HCT116 (cell line): ENCODE data around the gene SH3BP4. TPM values are rescaled to one million over a fixed set of nuclear protein-coding genes. Genes with fewer than 3 reads are reported as not detected.

Experiments
- ATAC-seq: fragments of 200-7000 bp; cut with Tn5 transposase; 2 replicates; pipeline ENCODE4 v1.9.1; 2020; ENCODE audit warnings: mild to moderate bottlenecking, moderate library complexity
- BruUV-seq: library from RNA; stranded (reverse); fragments of 400-500 nt; replicated peaks from 2 replicates; lab custom pipeline; 2021; lab: Mats Ljungman, UMichigan
- CTCF ChIA-PET: fragments of 300-600 bp; sonication (Branson Sonifier 250); formaldehyde crosslinking; loops from one replicate; lab custom pipeline; 2021; ENCODE audit warnings: antibody characterized with exemption; lab: Charles Lee
- POLR2A ChIA-PET: fragments of 300-600, 350-600 bp; sonication (Branson Sonifier 250); formaldehyde crosslinking; loops from one replicate; lab custom pipeline; 2021; ENCODE audit warnings: antibody characterized with exemption; lab: Charles Lee
- RAD21 ChIA-PET, 2 experiments: fragments of 300-600 bp; sonication (Branson Sonifier 250); formaldehyde crosslinking; loops; one replicate each; lab custom pipeline; 2023; ENCODE audit warnings: low total read pairs in 2 of 2; ENCODE audit not compliant: uncharacterized antibody in 2 of 2, unreplicated experiment in 2 of 2, low non-redundant PET in 1 of 2; lab: Charles Lee
- DNase-seq: peaks from one replicate; pipeline ENCODE4 v3.0.0-alpha.2; 2010; ENCODE audit warnings: low read depth, low spot score
- H2AFZ ChIP-seq: fragments of 200-600 bp; shearing (Covaris generic), sonication (generic); 2 replicates; pipeline ENCODE4 v1.6.1; 2017; ENCODE audit warnings: low read depth, mixed run types, mixed read lengths, antibody characterized with exemption, low read length; ENCODE audit not compliant: poor library complexity, severe bottlenecking
- H3K27ac ChIP-seq: 2 replicates; pipeline ENCODE4 v1.5.1; 2012; ENCODE audit warnings: low read depth, low read length
- H3K27me3 ChIP-seq: fragments of 200-600 bp; sonication (generic); 2 replicates; pipeline ENCODE4 v1.6.1; 2016; ENCODE audit warnings: mixed run types, low read length, mixed read lengths; ENCODE audit not compliant: insufficient read depth
- H3K36me3 ChIP-seq, 2 experiments: fragments of 200-500 bp in 1 of 2; fragments of 200-600 bp in 1 of 2; sonication (Bioruptor generic) in 1 of 2; sonication (generic) in 1 of 2; 2 replicates each; pipeline versions ENCODE4 v1.5.1 to v1.6.1; 2014 to 2016; ENCODE audit warnings: low read length in 2 of 2, inconsistent platforms in 1 of 2, mixed read lengths in 1 of 2, mixed run types in 1 of 2; ENCODE audit not compliant: insufficient read depth in 2 of 2, control insufficient read depth in 1 of 2
- H3K4me1 ChIP-seq, 2 experiments: fragments of 200-600 bp in 1 of 2; sonication (generic) in 1 of 2; 2 replicates each; pipeline versions ENCODE4 v1.5.1 to v1.6.1; 2012 to 2017; ENCODE audit warnings: low read length in 2 of 2, inconsistent platforms in 1 of 2, mild to moderate bottlenecking in 1 of 2, mixed read lengths in 1 of 2, mixed run types in 1 of 2, moderate library complexity in 1 of 2; ENCODE audit not compliant: insufficient read depth in 2 of 2, control insufficient read depth in 1 of 2
- H3K4me2 ChIP-seq: fragments of 200-600 bp; sonication (generic); 2 replicates; pipeline ENCODE4 v1.6.1; 2017; ENCODE audit warnings: mixed run types, low read length, mixed read lengths
- H3K4me3 ChIP-seq, 2 experiments: fragments of 200-600 bp in 1 of 2; sonication (generic) in 1 of 2; replicated peaks in 1 of 2; 2 replicates each; pipeline ENCODE4 v1.5.1; 2011 to 2016; ENCODE audit warnings: low read length in 2 of 2, control low read depth in 1 of 2, low read depth in 1 of 2, mild to moderate bottlenecking in 1 of 2, mixed read lengths in 1 of 2, mixed run types in 1 of 2
- H3K79me2 ChIP-seq: fragments of 200-600 bp; sonication (generic); 2 replicates; pipeline ENCODE4 v1.6.1; 2017; ENCODE audit warnings: mild to moderate bottlenecking, mixed run types, low read length, moderate library complexity, mixed read lengths; ENCODE audit not compliant: insufficient read depth
- H3K9ac ChIP-seq: fragments of 200-600 bp; sonication (generic); 2 replicates; pipeline ENCODE4 v1.6.1; 2016; ENCODE audit warnings: low read length, mixed read lengths
- H3K9me2 ChIP-seq: fragments of 200-600 bp; sonication (generic), shearing (Covaris generic); 2 replicates; pipeline ENCODE4 v1.6.1; 2017; ENCODE audit warnings: mixed run types, mild to moderate bottlenecking, moderate library complexity; ENCODE audit not compliant: insufficient read depth
- H3K9me3 ChIP-seq, 2 experiments: fragments of 200-500 bp in 1 of 2; fragments of 200-600 bp in 1 of 2; sonication (Bioruptor generic) in 1 of 2; sonication (generic) in 1 of 2; 2 replicates each; pipeline ENCODE4 v1.6.1; 2014 to 2017; ENCODE audit warnings: low read length in 2 of 2, mixed read lengths in 2 of 2, inconsistent platforms in 1 of 2, low read depth in 1 of 2, mild to moderate bottlenecking in 1 of 2, mixed run types in 1 of 2, moderate library complexity in 1 of 2; ENCODE audit not compliant: control insufficient read depth in 1 of 2, insufficient read depth in 1 of 2
- H4K20me1 ChIP-seq: fragments of 200-600 bp; sonication (generic), shearing (Covaris generic); 2 replicates; pipeline ENCODE4 v1.6.1; 2017; ENCODE audit warnings: mixed run types, mild to moderate bottlenecking, moderate library complexity; ENCODE audit not compliant: insufficient read depth
- ATF3 ChIP-seq: IDR thresholded peaks from 2 replicates; pipeline ENCODE4 v1.6.1; 2012
- CEBPB ChIP-seq: IDR thresholded peaks from 2 replicates; pipeline ENCODE4 v1.6.1; 2012; ENCODE audit warnings: low read depth
- CTCF ChIP-seq, 3 experiments: fragments of 200-600 bp in 1 of 3; sonication (generic) in 1 of 3; IDR thresholded peaks in 2 of 3; conservative IDR thresholded peaks in 1 of 3; 2 replicates each; pipeline ENCODE4 v1.5.1; 2012 to 2017; ENCODE audit warnings: low read depth in 2 of 3, low read length in 2 of 3, antibody characterized with exemption in 1 of 3, borderline replicate concordance in 1 of 3, control low read depth in 1 of 3, mild to moderate bottlenecking in 1 of 3, mixed read lengths in 1 of 3, mixed run types in 1 of 3, moderate library complexity in 1 of 3; ENCODE audit not compliant: insufficient read depth in 1 of 3
- EZH2 ChIP-seq: fragments of 200-600 bp; sonication (generic); IDR thresholded peaks from 2 replicates; pipeline ENCODE4 v1.6.1; 2017; ENCODE audit warnings: antibody characterized with exemption, mixed run types
- FOSL1 ChIP-seq: IDR thresholded peaks from 2 replicates; pipeline ENCODE4 v1.6.1; 2012; ENCODE audit warnings: low read depth
- JUND ChIP-seq: IDR thresholded peaks from 2 replicates; pipeline ENCODE4 v1.6.1; 2012
- POLR2AphosphoS5 ChIP-seq: IDR thresholded peaks from 2 replicates; pipeline ENCODE4 v1.6.1; 2011; ENCODE audit warnings: mild to moderate bottlenecking, low read depth, low read length, moderate library complexity
- SRF ChIP-seq: IDR thresholded peaks from 2 replicates; pipeline ENCODE4 v1.6.1; 2012; ENCODE audit warnings: low read depth
- ZBTB33 ChIP-seq: IDR thresholded peaks from 2 replicates; pipeline ENCODE4 v1.6.1; 2011; ENCODE audit warnings: mild to moderate bottlenecking, low read length, moderate library complexity; ENCODE audit not compliant: insufficient replicate concordance; ENCODE audit errors: extremely low read depth
- ZNF274 ChIP-seq: fragments of 200-500 bp; sonication (Bioruptor generic); IDR thresholded peaks from 2 replicates; pipeline ENCODE4 v1.6.1; 2014; ENCODE audit warnings: mild to moderate bottlenecking, low read depth, low read length, inconsistent platforms
- intact Hi-C: fragments of 100-400 bp; cut with micrococcal nuclease; formaldehyde crosslinking; loops from 2 replicates; pipeline ENCODE4 v1.10.0; 2022
- total RNA-seq: library from RNA; stranded (reverse); gene quantifications from one replicate; pipeline ENCODE4 v1.2.1, GENCODE V29; 2021; ENCODE audit not compliant: unreplicated experiment

The SH3BP4 gene
- total RNA-seq, 1 experiment from 2014 or later: 32.9 TPM

- ATAC-seq (no peak), DNase-seq (no peak)
- H3K79me2 ChIP-seq: no peaks in the 10 kb centered on the region
- peaks cover 0 to 4% of the 10 kb centered on the region in 2 experiments; a peak in 1 of 4 replicates for H3K4me1 ChIP-seq
- H3K9ac ChIP-seq: no peak overlapping the region
- H3K9me3 ChIP-seq: no peaks in the 10 kb centered on the region
- CTCF ChIA-PET: interaction anchor here (1.2 kb wide), 1 partner anchor 18 kb away, joined by 3 read pairs; no protein-coding TSS in a partner anchor
- H3K4me3 ChIP-seq: no peak overlapping the region
- no peaks in the 10 kb centered on the region for H3K36me3 ChIP-seq
- no peaks in the 10 kb centered on the region for H3K27me3 ChIP-seq
- no peaks in the 10 kb centered on the region for H4K20me1 ChIP-seq
- H3K27ac ChIP-seq: no peak overlapping the region
- intact Hi-C loops: no loop called here
- no peaks in the 10 kb centered on the region for H3K9me2 ChIP-seq
- BruUV-seq: no TSS peak
- H3K4me2 ChIP-seq: no peak overlapping the region
- H2AFZ ChIP-seq: no peak overlapping the region
- TF ChIP-seq ATF3 (no peak), CEBPB (no peak), FOSL1 (no peak), CTCF (IDR thresholded peaks at IDR 0.05 in 2 of 3, conservative IDR thresholded peaks at IDR 0.05 in 1 of 3; ENCODE audit: borderline replicate concordance in 1 of 3, insufficient read depth in 1 of 3, low read depth in 2 of 3, low read length in 2 of 3) (no peak), EZH2 (no peak), SRF (no peak), ZNF274 (no peak), ZBTB33 (no peak), JUND (no peak), POLR2AphosphoS5 (no peak)
- RAD21 ChIA-PET: no interaction called here
- POLR2A ChIA-PET: no interaction called here
Measured at GRCh38 chr2:235073868-235074413, 122.1 kb downstream of the SH3BP4 start.
